Measurements from ENCODE around the gene ZNF669.

The ZNF669 gene

GRCh38 chr1:247111259-247111699, 7.1 kb upstream of the ZNF669 start:
- DNase-seq (ENCODE audit: low spot score), result no peak

GRCh38 chr1:247110627-247111258, 6.6 kb upstream of the ZNF669 start:
- no peak for DNase-seq (ENCODE audit: low spot score)

- DNase-seq (ENCODE audit: low spot score), result no peak
Measured at GRCh38 chr1:247107694-247108093, 3.5 kb upstream of the ZNF669 start.

GRCh38 chr1:247105966-247106365, 1.8 kb upstream of the ZNF669 start:
- DNase-seq (ENCODE audit: low spot score), result no peak

- no peak for DNase-seq (ENCODE audit: low spot score)
Measured at GRCh38 chr1:247104965-247105364, 809 bp upstream of the ZNF669 start.

DNA sequence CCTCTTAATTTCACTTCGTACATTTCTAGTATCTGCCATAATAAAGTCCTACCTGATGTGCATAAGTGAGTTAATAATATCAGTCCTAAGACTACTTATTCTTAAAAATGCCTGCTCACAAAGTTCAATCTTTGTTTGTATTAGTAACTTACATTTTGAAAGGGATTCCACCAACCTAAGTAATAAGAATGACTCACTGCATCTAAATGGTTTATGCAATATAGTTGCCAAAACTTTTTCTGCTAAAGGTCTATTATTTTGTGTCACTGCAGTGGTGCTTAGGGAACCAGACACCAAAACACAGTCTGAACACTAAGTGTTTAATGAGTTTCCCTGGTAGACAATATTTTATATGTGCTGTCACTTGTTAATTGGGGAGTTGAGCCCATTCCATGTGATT, 1.8 kb downstream of the ZNF669 start:
- DNase-seq (ENCODE audit: low spot score), result no peak

GRCh38 chr1:247100676-247101279, 3.4 kb downstream of the ZNF669 start:
- DNase-seq (ENCODE audit: low spot score), result no peak

DNA sequence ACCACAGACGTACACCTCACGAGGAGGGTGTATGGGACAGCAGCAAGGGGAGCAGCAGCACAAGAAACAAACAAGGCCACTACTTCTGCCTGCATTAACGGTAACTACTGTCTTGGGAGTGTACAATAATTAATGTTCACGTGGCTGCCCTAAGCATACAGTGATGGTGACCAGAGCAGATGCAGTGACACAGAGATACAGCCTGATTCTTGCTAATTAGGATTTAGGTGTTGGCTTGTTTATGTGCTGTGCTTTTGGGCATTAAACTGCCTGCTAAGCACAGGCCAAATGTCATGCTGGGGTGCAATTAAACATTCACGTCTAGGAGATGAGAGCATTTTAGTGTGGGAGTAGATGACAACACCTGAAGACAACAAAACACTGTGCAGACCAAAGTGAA, 7.2 kb downstream of the ZNF669 start:
- DNase-seq (ENCODE audit: low spot score), result no peak

DNA sequence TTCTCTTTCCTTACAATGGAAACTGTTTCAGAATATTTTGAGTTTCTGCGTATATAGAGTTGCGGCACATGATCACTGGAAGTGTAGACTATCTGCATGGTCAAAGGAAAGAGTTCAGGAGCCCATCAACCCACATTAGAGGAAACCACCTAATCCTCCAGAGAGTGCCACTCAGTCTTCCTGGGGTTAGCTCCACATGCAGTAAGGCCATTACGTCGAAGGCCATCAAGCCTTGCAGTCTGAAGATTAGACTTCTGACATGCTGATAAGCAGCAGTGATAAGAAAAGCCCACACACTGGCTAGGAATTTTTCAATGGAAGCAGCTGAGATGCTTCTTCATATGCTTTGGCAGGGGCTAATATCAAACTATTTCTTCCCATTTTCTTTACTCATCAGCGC, 7.6 kb downstream of the ZNF669 start:
- DNase-seq (ENCODE audit: low spot score), result no peak

- DNase-seq (ENCODE audit: low spot score), result no peak
Measured at GRCh38 chr1:247096112-247096511, 8.0 kb downstream of the ZNF669 start.

- no peak for DNase-seq (ENCODE audit: low spot score)
Measured at GRCh38 chr1:247090455-247090854, 13.7 kb downstream of the ZNF669 start.

DNA sequence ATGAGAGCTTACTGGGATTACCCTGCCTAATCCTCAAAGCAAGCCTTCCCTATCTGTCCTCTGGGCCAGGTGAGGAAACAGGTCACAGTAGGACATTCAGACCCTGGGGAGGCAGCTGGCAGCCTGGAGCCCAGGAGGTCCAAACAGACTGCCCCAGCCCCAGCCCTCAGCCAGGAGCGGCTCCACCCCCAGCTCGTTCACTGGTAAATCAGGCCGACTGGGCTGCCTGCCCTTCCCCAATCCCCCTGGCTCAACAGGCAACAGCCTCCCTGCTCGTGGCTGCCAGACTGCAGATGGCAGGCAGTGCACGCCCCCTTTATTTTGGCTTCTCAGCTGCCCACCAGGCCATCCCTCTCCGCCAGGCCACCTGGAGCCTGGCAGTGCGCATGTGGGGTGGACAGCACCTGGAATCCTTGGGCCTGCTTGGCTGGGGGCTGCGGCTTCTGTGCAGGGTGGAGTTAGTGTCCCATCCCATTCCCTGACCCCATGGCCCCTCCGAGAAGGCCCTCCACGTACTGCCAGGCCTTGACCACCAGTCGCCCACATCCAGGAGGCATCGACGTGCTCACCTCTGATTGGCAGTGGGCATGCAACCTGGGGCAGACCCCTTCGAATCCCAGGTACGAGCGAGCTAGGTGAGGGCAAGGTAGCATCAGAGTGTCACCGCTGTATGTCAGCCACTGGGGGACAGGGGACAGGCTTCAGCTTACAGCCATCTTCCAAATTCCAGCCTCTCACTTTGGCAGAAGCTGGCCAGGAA, 14.4 kb downstream of the ZNF669 start:
- DNase-seq (ENCODE audit: low spot score), result no peak

GRCh38 chr1:247088967-247089366, 15.2 kb downstream of the ZNF669 start:
- DNase-seq (ENCODE audit: low spot score), result no peak

DNA sequence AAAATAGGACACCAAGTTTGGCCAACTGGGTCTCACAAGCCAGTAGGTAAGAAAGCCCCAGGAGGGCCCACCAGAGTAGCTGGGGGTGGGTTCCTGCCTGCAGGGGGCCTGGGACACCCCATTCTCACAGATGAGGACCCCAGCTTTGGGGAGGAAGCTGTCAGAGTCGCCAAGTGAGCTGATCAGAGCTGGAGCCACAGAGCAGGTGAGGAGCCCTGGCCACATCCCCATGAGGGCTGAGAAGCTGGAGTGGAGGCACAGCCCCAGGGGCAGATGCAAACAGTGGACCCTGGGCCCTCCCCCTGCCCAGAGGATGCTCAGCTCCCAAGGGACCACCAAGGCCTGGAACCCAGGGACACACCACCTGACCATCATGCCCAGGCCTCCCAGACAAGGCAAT, 16.9 kb downstream of the ZNF669 start:
- no peak for DNase-seq (ENCODE audit: low spot score)

- DNase-seq (ENCODE audit: low spot score), result no peak
Measured at GRCh38 chr1:247085310-247085709, 18.8 kb downstream of the ZNF669 start.

- DNase-seq (ENCODE audit: low spot score), result no peak
Measured at GRCh38 chr1:247084771-247085170, 19.4 kb downstream of the ZNF669 start.

- no peak for DNase-seq (ENCODE audit: low spot score)
Measured at GRCh38 chr1:247079141-247079874, 24.8 kb downstream of the ZNF669 start.

DNA sequence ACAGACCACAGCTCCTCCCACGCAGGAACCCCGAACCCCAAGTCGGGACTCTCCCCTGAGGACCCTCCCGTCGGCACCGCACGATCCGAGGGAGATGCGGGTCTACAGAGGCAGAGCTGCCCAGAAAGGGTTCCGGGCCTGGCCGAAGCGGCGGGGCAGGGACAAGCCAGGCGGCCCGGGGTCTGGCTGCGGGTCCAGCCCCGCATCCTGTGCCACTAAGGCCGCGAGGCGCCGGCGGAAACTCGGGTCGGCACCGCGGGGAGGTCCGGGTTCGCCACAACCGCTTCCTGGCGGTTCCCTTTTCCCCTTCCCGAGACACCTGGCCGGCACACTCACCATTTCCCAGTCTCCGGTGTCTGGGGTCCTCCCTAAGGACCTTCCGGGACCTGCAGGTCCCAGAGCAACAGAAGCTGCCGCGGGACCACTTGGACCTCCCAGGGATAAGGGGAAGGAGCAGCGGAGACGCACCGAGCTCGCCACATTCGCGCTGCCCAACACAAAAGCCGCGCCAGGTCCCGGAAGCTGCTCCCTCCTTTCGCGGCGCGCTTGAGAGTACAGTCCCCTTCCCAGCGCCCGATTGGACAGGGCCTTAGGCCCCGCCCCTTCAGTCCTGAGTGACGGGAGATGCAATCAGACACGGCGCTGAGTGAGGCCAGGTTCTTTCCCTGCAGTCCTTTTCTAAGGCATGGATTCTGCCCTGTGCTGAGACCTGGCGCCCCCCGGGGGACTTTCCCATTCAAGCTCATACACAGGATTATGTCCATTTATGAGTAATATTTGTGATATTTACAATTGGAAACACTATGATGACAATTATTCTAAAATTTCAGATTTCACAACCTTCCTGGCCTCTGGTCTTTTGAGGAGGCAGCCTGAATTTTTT, 25.7 kb downstream of the ZNF669 start, which contains the start of gene ZNF670:
ZNF670 (minus strand) TSS at position 554 of the 883 bp plus-strand sequence; CDS start at position 339, 215 bp downstream.
- DNase-seq (ENCODE audit: low spot score), result peak; percentile 92

- peak; percentile 16 for DNase-seq (ENCODE audit: low spot score)
Measured at GRCh38 chr1:247077876-247078257, 26.3 kb downstream of the ZNF669 start.

- DNase-seq (ENCODE audit: low spot score), result peak; percentile 12
Measured at GRCh38 chr1:247077213-247077612, 26.9 kb downstream of the ZNF669 start.

- no peak for DNase-seq (ENCODE audit: low spot score)
Measured at GRCh38 chr1:247070645-247071044, 33.5 kb downstream of the ZNF669 start.

Measured in COLO829 (cell line).